ENCODE measurements around the gene CHCHD3. TPM values are rescaled to one million over a fixed set of nuclear protein-coding genes. Genes with fewer than 3 reads are reported as not detected.
A peak's percentile ranks its signal among the peaks of the same experiment; 100 is the strongest.

The CHCHD3 gene
- total and polyA plus RNA-seq, 7 experiments from 2014 or later = 25.6 to 49.7 (median 38.6) TPM

DNA sequence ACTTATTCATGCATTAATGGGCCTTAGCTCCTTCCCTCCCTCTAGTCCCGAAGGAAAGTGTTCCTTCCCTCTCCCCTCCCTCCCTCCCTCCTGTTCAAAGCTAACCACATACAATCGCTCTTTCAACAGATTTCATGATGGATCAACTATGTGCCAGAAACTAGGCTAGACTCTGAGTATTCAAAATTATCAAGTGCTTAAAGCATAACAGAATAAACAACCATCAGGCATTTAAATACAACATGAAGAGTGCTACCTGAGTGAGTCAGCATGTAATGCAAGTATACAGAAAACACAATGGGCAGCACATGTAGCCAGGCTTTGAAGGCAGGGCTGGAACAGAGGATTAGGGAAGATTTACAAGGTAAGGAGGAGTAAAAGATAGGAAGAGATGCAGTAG lies 11.3 kb downstream of the CHCHD3 start:
- no peak overlapping the region for H3K4me3 Mint-ChIP-seq
- Histone ChIP-seq H3K36me3 (ENCODE audit: control insufficient read depth in 2 of 3, insufficient read depth in 3 of 3, low read length in 3 of 3) (peaks cover 0 to 18% (median 0%) of the 10 kb centered on the region in 3 experiments), H3K27ac (ENCODE audit: low read depth, low read length) (no peak overlapping the region), H3K4me1 (ENCODE audit: control insufficient read depth in 2 of 2, insufficient read depth in 2 of 2, low read length in 2 of 2) (no peaks in the 10 kb centered on the region), H3K27me3 (ENCODE audit: control insufficient read depth in 2 of 2, insufficient read depth in 2 of 2, low read length in 2 of 2) (no peaks in the 10 kb centered on the region), H3K4me3 (ENCODE audit: low read length) (no peak overlapping the region), H3K9me3 (ENCODE audit: control insufficient read depth in 2 of 3, low read length in 3 of 3) (no peaks in the 10 kb centered on the region)
- ATAC-seq = no peak
- DNase-seq = no peak
- no peaks in the 10 kb centered on the region for H3K9me3 Mint-ChIP-seq
- ChIA-PET POLR2A (no interaction called here), CTCF (no interaction called here)
- peaks cover 3 to 57% (median 38%) of the 10 kb centered on the region in 7 donors for H3K4me1 Mint-ChIP-seq
- H3K27ac Mint-ChIP-seq = peak overlapping the region in 1 of 9 donors; percentile 13
- intact Hi-C loops (cut with micrococcal nuclease) = no loop called here
- peaks cover 17 to 59% (median 50%) of the 10 kb centered on the region in 5 donors for H3K36me3 Mint-ChIP-seq
- no peaks in the 10 kb centered on the region for H3K27me3 Mint-ChIP-seq

DNA sequence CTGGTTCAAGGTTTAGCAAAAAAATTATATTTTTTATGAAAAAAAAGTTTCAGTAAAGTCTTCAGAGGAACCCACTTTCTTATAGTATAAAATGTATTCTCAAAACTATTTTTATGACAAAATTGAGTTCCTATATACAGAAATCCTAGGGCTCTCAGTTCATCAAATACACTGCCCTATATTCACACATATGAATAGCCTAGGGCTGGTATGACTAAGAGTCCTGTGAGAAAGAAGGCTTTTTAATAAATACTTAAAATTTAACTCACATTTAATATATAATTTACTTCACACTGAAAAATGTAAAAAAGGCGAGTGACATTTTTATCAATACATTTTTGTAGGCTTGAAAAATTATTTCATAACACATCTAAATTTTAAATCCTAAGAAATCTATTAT lies 16.6 kb downstream of the CHCHD3 start:
- Histone ChIP-seq H3K4me1 (ENCODE audit: control insufficient read depth in 2 of 2, insufficient read depth in 2 of 2, low read length in 2 of 2) (no peaks in the 10 kb centered on the region), H3K36me3 (ENCODE audit: control insufficient read depth in 2 of 3, insufficient read depth in 3 of 3, low read length in 3 of 3) (peaks cover 0 to 18% (median 0%) of the 10 kb centered on the region in 3 experiments), H3K27me3 (ENCODE audit: control insufficient read depth in 2 of 2, insufficient read depth in 2 of 2, low read length in 2 of 2) (no peaks in the 10 kb centered on the region), H3K9me3 (ENCODE audit: control insufficient read depth in 2 of 3, low read length in 3 of 3) (no peaks in the 10 kb centered on the region), H3K27ac (ENCODE audit: low read depth, low read length) (no peak overlapping the region), H3K4me3 (ENCODE audit: low read length) (no peak overlapping the region)
- peaks cover 3 to 46% (median 26%) of the 10 kb centered on the region in 7 donors for H3K4me1 Mint-ChIP-seq
- no peak for ATAC-seq
- no peak overlapping the region for H3K27ac Mint-ChIP-seq
- H3K36me3 Mint-ChIP-seq = peaks cover 17 to 66% (median 48%) of the 10 kb centered on the region in 5 donors
- no peak overlapping the region for H3K4me3 Mint-ChIP-seq
- peaks cover 0 to under 1% (median 0%) of the 10 kb centered on the region in 11 donors for H3K9me3 Mint-ChIP-seq
- intact Hi-C loops (cut with micrococcal nuclease) = no loop called here
- CTCF ChIA-PET = no interaction called here
- DNase-seq = no peak
- no peaks in the 10 kb centered on the region for H3K27me3 Mint-ChIP-seq
- POLR2A ChIA-PET = no interaction called here

DNA sequence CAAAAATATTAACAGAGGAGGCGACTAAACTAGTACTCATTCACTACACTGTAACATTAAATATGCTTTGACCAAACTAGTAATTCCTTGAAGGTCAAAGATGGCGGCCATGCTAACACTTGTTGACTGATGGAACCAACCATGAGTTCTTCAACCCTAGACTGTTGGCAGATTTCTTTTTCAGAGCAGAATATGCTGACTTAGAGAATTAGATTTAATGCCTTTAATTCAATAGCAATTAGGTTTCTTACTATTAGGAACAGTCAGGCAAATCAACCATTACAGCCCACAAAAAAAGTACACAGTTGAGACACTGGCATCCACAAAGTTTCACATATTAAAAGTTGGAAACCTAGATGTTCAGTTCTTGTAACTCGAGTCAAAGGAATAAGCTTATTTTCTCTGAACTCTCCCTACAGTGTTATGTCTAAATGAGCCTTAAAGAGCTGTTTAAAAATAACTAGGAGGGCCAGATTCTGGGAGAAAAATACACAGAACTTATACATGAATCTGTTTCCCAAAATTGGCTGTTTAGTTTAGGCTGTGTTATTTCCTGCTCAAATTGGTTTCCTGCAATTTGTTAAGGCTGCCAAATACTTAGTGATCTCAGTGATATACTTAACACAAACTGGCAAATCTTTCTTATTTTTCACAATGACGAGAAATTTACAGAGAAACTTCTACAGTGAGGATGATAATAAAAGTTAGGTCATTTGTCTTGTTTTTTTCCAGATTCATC lies 17.6 kb downstream of the CHCHD3 start:
- no peaks in the 10 kb centered on the region for H3K27me3 Mint-ChIP-seq
- no peaks in the 10 kb centered on the region for H3K9me3 ChIP-seq (ENCODE audit: control insufficient read depth in 2 of 3, low read length in 3 of 3)
- H3K36me3 ChIP-seq (ENCODE audit: control insufficient read depth in 2 of 3, insufficient read depth in 3 of 3, low read length in 3 of 3) = peaks cover 0 to 19% (median 0%) of the 10 kb centered on the region in 3 experiments
- intact Hi-C loops (cut with micrococcal nuclease) = no loop called here
- DNase-seq (no peak), ATAC-seq (no peak)
- ChIA-PET CTCF (interaction anchor here (0.6 kb wide), 1 partner anchor 8 kb away, joined by 4 read pairs; no protein-coding TSS in a partner anchor), POLR2A (no interaction called here)
- no peak overlapping the region for H3K4me3 Mint-ChIP-seq
- H3K27ac Mint-ChIP-seq = no peak overlapping the region
- peaks cover 0 to 4% (median 0%) of the 10 kb centered on the region in 11 donors for H3K9me3 Mint-ChIP-seq
- no peak overlapping the region for H3K27ac ChIP-seq (ENCODE audit: low read depth, low read length)
- no peaks in the 10 kb centered on the region for H3K4me1 ChIP-seq (ENCODE audit: control insufficient read depth in 2 of 2, insufficient read depth in 2 of 2, low read length in 2 of 2)
- no peak overlapping the region for H3K4me3 ChIP-seq (ENCODE audit: low read length)
- H3K36me3 Mint-ChIP-seq = peaks cover 20 to 72% (median 50%) of the 10 kb centered on the region in 5 donors
- no peaks in the 10 kb centered on the region for H3K27me3 ChIP-seq (ENCODE audit: control insufficient read depth in 2 of 2, insufficient read depth in 2 of 2, low read length in 2 of 2)
- peaks cover 3 to 52% (median 36%) of the 10 kb centered on the region in 7 donors for H3K4me1 Mint-ChIP-seq

DNA sequence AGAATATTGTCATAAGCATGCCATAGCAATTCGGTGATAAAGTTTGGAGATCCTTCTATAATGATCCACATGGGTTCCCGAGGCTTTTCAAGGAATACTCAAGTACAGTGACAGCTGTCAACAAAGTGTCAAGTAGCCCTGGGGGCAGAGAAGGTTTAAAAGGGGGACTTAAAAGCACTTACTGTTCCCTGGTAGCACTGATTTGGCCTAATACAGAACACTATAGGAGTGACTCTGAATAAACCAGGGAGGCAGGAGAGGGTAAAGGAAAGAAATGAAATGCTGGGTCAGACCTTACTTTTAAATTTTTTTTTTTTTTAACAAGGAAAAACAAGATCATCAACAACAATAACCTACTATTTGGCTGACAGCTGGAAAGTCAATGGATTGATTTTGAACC lies 20.1 kb downstream of the CHCHD3 start:
- H3K4me3 ChIP-seq (ENCODE audit: low read length) = no peak overlapping the region
- ChIA-PET CTCF (no interaction called here), POLR2A (no interaction called here)
- no peak for DNase-seq
- Mint-ChIP-seq H3K4me1 (peaks cover 7 to 55% (median 52%) of the 10 kb centered on the region in 7 donors), H3K27ac (no peak overlapping the region), H3K9me3 (peaks cover 0 to 4% (median 0%) of the 10 kb centered on the region in 11 donors), H3K27me3 (no peaks in the 10 kb centered on the region), H3K4me3 (no peak overlapping the region), H3K36me3 (peaks cover 7 to 56% (median 35%) of the 10 kb centered on the region in 5 donors)
- peaks cover 0 to 3% (median 0%) of the 10 kb centered on the region in 3 experiments for H3K36me3 ChIP-seq (ENCODE audit: control insufficient read depth in 2 of 3, insufficient read depth in 3 of 3, low read length in 3 of 3)
- ATAC-seq = no peak
- no peaks in the 10 kb centered on the region for H3K9me3 ChIP-seq (ENCODE audit: control insufficient read depth in 2 of 3, low read length in 3 of 3)
- no peak overlapping the region for H3K27ac ChIP-seq (ENCODE audit: low read depth, low read length)
- H3K27me3 ChIP-seq (ENCODE audit: control insufficient read depth in 2 of 2, insufficient read depth in 2 of 2, low read length in 2 of 2) = no peaks in the 10 kb centered on the region
- intact Hi-C loops (cut with micrococcal nuclease) = no loop called here
- no peaks in the 10 kb centered on the region for H3K4me1 ChIP-seq (ENCODE audit: control insufficient read depth in 2 of 2, insufficient read depth in 2 of 2, low read length in 2 of 2)

DNA sequence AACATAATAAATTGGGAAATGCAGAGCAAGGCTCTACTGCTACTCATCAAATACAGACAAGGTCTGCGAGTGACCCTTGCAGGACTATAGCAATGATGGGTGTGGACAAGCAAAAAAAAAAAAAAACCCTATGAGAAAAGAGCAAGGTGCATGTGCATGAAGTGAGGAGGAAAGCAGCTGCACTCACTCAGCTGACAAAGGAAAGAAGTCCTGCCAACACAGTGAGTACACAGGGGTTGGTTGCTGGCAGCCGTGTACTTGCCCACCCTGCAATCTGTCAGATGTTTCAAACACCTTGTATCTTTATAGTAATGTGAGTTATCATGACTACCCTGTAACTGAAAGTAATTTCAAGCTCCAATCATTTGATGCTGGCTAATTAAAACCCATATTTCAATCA lies 20.5 kb downstream of the CHCHD3 start:
- Histone ChIP-seq H3K9me3 (ENCODE audit: control insufficient read depth in 2 of 3, low read length in 3 of 3) (no peaks in the 10 kb centered on the region), H3K36me3 (ENCODE audit: control insufficient read depth in 2 of 3, insufficient read depth in 3 of 3, low read length in 3 of 3) (peaks cover 0 to 3% (median 0%) of the 10 kb centered on the region in 3 experiments), H3K27me3 (ENCODE audit: control insufficient read depth in 2 of 2, insufficient read depth in 2 of 2, low read length in 2 of 2) (no peaks in the 10 kb centered on the region), H3K27ac (ENCODE audit: low read depth, low read length) (no peak overlapping the region), H3K4me3 (ENCODE audit: low read length) (no peak overlapping the region), H3K4me1 (ENCODE audit: control insufficient read depth in 2 of 2, insufficient read depth in 2 of 2, low read length in 2 of 2) (no peaks in the 10 kb centered on the region)
- peaks cover 9 to 56% (median 54%) of the 10 kb centered on the region in 7 donors for H3K4me1 Mint-ChIP-seq
- H3K27me3 Mint-ChIP-seq = no peaks in the 10 kb centered on the region
- peaks cover 4 to 51% (median 31%) of the 10 kb centered on the region in 5 donors for H3K36me3 Mint-ChIP-seq
- no peak overlapping the region for H3K4me3 Mint-ChIP-seq
- ATAC-seq (no peak), DNase-seq (no peak)
- POLR2A ChIA-PET = no interaction called here
- H3K9me3 Mint-ChIP-seq = peaks cover 0 to 4% (median 0%) of the 10 kb centered on the region in 11 donors
- CTCF ChIA-PET = no interaction called here
- intact Hi-C loops (cut with micrococcal nuclease) = no loop called here
- H3K27ac Mint-ChIP-seq = no peak overlapping the region

DNA sequence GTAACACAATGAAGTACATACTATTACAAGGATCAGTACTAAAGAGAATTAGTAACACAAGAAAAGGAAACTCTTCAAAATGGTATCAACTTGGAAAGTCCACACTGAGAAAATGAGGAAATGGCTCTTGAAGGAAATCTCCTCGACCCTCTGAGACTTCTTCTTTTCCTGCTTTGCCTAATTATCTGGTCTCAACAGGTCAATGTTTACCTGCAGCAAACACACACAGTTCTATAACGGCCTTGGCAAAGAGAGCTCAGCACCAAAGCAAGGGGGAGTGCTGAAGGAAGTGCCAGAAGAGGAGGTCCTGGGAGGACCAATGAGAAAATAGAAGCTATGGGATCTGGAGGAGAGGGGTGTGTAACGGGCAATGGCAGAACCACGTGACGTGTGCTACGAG lies 21.9 kb downstream of the CHCHD3 start:
- POLR2A ChIA-PET = no interaction called here
- H3K27me3 Mint-ChIP-seq = no peaks in the 10 kb centered on the region
- Histone ChIP-seq H3K9me3 (ENCODE audit: control insufficient read depth in 2 of 3, low read length in 3 of 3) (no peaks in the 10 kb centered on the region), H3K4me3 (ENCODE audit: low read length) (no peak overlapping the region), H3K4me1 (ENCODE audit: control insufficient read depth in 2 of 2, insufficient read depth in 2 of 2, low read length in 2 of 2) (no peaks in the 10 kb centered on the region), H3K27me3 (ENCODE audit: control insufficient read depth in 2 of 2, insufficient read depth in 2 of 2, low read length in 2 of 2) (no peaks in the 10 kb centered on the region), H3K36me3 (ENCODE audit: control insufficient read depth in 2 of 3, insufficient read depth in 3 of 3, low read length in 3 of 3) (peaks cover 0 to 3% (median 0%) of the 10 kb centered on the region in 3 experiments), H3K27ac (ENCODE audit: low read depth, low read length) (no peak overlapping the region)
- DNase-seq = no peak
- peak overlapping the region in 1 of 10 donors; percentile 44 for H3K4me3 Mint-ChIP-seq
- peaks cover 9 to 66% (median 62%) of the 10 kb centered on the region in 7 donors for H3K4me1 Mint-ChIP-seq
- no peak for ATAC-seq
- H3K36me3 Mint-ChIP-seq = peaks cover 4 to 50% (median 31%) of the 10 kb centered on the region in 5 donors
- H3K27ac Mint-ChIP-seq = no peak overlapping the region
- intact Hi-C loops (cut with micrococcal nuclease) = no loop called here
- CTCF ChIA-PET = no interaction called here
- H3K9me3 Mint-ChIP-seq = peaks cover 0 to 4% (median 0%) of the 10 kb centered on the region in 11 donors

DNA sequence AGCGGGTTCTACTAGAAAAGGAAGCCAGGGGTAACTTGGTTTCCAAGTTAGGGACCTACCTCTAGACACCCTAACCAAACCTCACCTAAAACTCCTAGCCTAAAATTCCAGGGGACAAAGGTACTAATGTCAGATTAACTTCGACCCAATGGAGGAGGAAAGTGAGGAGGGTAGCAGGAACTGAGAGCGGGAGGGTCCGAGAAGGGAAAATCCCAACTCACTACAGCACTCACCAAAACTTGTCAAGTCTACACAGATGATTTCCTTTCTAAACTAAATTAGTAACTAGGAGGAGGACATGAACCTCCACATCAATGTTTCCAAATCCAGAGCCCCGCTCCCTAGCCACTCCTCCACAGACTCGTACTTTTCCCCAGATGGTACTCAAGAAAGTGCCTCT lies 22.6 kb downstream of the CHCHD3 start:
- H3K27ac Mint-ChIP-seq = no peak overlapping the region
- Histone ChIP-seq H3K27me3 (ENCODE audit: control insufficient read depth in 2 of 2, insufficient read depth in 2 of 2, low read length in 2 of 2) (no peaks in the 10 kb centered on the region), H3K27ac (ENCODE audit: low read depth, low read length) (no peak overlapping the region), H3K9me3 (ENCODE audit: control insufficient read depth in 2 of 3, low read length in 3 of 3) (no peaks in the 10 kb centered on the region), H3K4me1 (ENCODE audit: control insufficient read depth in 2 of 2, insufficient read depth in 2 of 2, low read length in 2 of 2) (no peaks in the 10 kb centered on the region), H3K4me3 (ENCODE audit: low read length) (no peak overlapping the region), H3K36me3 (ENCODE audit: control insufficient read depth in 2 of 3, insufficient read depth in 3 of 3, low read length in 3 of 3) (peaks cover 0 to 3% (median 0%) of the 10 kb centered on the region in 3 experiments)
- DNase-seq (no peak), ATAC-seq (no peak)
- CTCF ChIA-PET = no interaction called here
- intact Hi-C loops (cut with micrococcal nuclease) = no loop called here
- H3K27me3 Mint-ChIP-seq = no peaks in the 10 kb centered on the region
- peaks cover 0 to 4% (median 0%) of the 10 kb centered on the region in 11 donors for H3K9me3 Mint-ChIP-seq
- peaks cover 4 to 42% (median 26%) of the 10 kb centered on the region in 5 donors for H3K36me3 Mint-ChIP-seq
- no peak overlapping the region for H3K4me3 Mint-ChIP-seq
- POLR2A ChIA-PET = no interaction called here
- H3K4me1 Mint-ChIP-seq = peaks cover 9 to 65% (median 61%) of the 10 kb centered on the region in 7 donors
